H9 (cell line): ENCODE data around the gene BPGM. TPM values are rescaled to one million over a fixed set of nuclear protein-coding genes. Genes with fewer than 3 reads are reported as not detected.

Experiments
- DNase-seq: peaks from one replicate; pipeline ENCODE4 v3.0.0-alpha.2; 2017
- H2AFZ ChIP-seq: one replicate; pipeline ENCODE4 v1.6.1; 2013; ENCODE audit warnings: mild to moderate bottlenecking, low read length, control low read depth, moderate library complexity
- H2AK5ac ChIP-seq: 2 replicates; pipeline ENCODE4 v1.6.1; 2013; ENCODE audit warnings: low read length, control low read depth, mixed read lengths; ENCODE audit not compliant: insufficient read length
- H2BK120ac ChIP-seq: one replicate; pipeline ENCODE4 v1.6.1; 2013; ENCODE audit warnings: low read depth, mild to moderate bottlenecking, low read length, control low read depth, inconsistent platforms; ENCODE audit not compliant: poor library complexity, severe bottlenecking
- H2BK12ac ChIP-seq: 2 replicates; pipeline ENCODE4 v1.6.1; 2013; ENCODE audit warnings: low read length, control low read depth, mixed read lengths, low read depth; ENCODE audit not compliant: insufficient read length
- H2BK15ac ChIP-seq: 2 replicates; pipeline ENCODE4 v1.6.1; 2013; ENCODE audit warnings: low read depth, low read length, control low read depth
- H2BK20ac ChIP-seq: one replicate; pipeline ENCODE4 v1.6.1; 2013; ENCODE audit warnings: low read depth, mild to moderate bottlenecking, low read length, control low read depth, inconsistent platforms; ENCODE audit not compliant: poor library complexity, severe bottlenecking
- H2BK5ac ChIP-seq: 2 replicates; pipeline ENCODE4 v1.6.1; 2013; ENCODE audit warnings: low read length, control low read depth, mixed read lengths; ENCODE audit not compliant: insufficient read length
- H3K14ac ChIP-seq: 2 replicates; pipeline ENCODE4 v1.6.1; 2013; ENCODE audit warnings: low read length, control low read depth; ENCODE audit not compliant: insufficient read depth
- H3K18ac ChIP-seq: 2 replicates; pipeline ENCODE4 v1.6.1; 2013; ENCODE audit warnings: low read depth, mild to moderate bottlenecking, mixed read lengths, low read length, control low read depth; ENCODE audit not compliant: insufficient read length
- H3K23ac ChIP-seq: 2 replicates; pipeline ENCODE4 v1.6.1; 2013; ENCODE audit warnings: low read length, control low read depth, mixed read lengths, low read depth; ENCODE audit not compliant: insufficient read length
- H3K23me2 ChIP-seq: 2 replicates; pipeline ENCODE4 v1.6.1; 2013; ENCODE audit warnings: low read depth, mild to moderate bottlenecking, mixed read lengths, low read length, control low read depth; ENCODE audit not compliant: insufficient read length, poor library complexity, severe bottlenecking
- H3K27ac ChIP-seq: 2 replicates; pipeline ENCODE4 v1.5.1; 2013; ENCODE audit warnings: low read length, control low read depth, mixed read lengths, low read depth; ENCODE audit not compliant: insufficient read length
- H3K27me3 ChIP-seq: 2 replicates; pipeline ENCODE4 v1.6.1; 2013; ENCODE audit warnings: low read length, control low read depth, inconsistent platforms; ENCODE audit not compliant: insufficient read depth
- H3K4ac ChIP-seq: 2 replicates; pipeline ENCODE4 v1.6.1; 2013; ENCODE audit warnings: low read depth, mild to moderate bottlenecking, control low read depth, inconsistent platforms, low read length, moderate library complexity
- H3K4me1 ChIP-seq: 2 replicates; pipeline ENCODE4 v1.6.1; 2013; ENCODE audit warnings: low read length, control low read depth, inconsistent platforms; ENCODE audit not compliant: insufficient read depth
- H3K4me2 ChIP-seq: 2 replicates; pipeline ENCODE4 v1.6.1; 2013; ENCODE audit warnings: low read length, control low read depth, mixed read lengths; ENCODE audit not compliant: insufficient read length, insufficient read depth
- H3K56ac ChIP-seq: 2 replicates; pipeline ENCODE4 v1.6.1; 2013; ENCODE audit warnings: low read depth, mild to moderate bottlenecking, mixed read lengths, low read length, control low read depth; ENCODE audit not compliant: insufficient read length
- H3K79me1 ChIP-seq: 2 replicates; pipeline ENCODE4 v1.6.1; 2013; ENCODE audit warnings: low read depth, mild to moderate bottlenecking, moderate library complexity, low read length, control low read depth, inconsistent platforms; ENCODE audit not compliant: insufficient read depth, poor library complexity, severe bottlenecking
- H3K79me2 ChIP-seq: 2 replicates; pipeline ENCODE4 v1.6.1; 2013; ENCODE audit warnings: low read length, control low read depth, inconsistent platforms; ENCODE audit not compliant: insufficient read depth
- H3K9ac ChIP-seq: 2 replicates; pipeline ENCODE4 v1.6.1; 2013; ENCODE audit warnings: low read length, control low read depth, mixed read lengths; ENCODE audit not compliant: insufficient read length; ENCODE audit errors: extremely low read depth
- H3K9me3 ChIP-seq: one replicate; pipeline ENCODE4 v1.6.1; 2013; ENCODE audit warnings: low read depth, low read length, inconsistent platforms; ENCODE audit not compliant: control insufficient read depth
- H3T11ph ChIP-seq: one replicate; pipeline ENCODE4 v1.6.1; 2013; ENCODE audit warnings: mild to moderate bottlenecking, low read length, control low read depth, inconsistent platforms
- H4K20me1 ChIP-seq: one replicate; pipeline ENCODE4 v1.6.1; 2013; ENCODE audit not compliant: control insufficient read depth, insufficient read length, insufficient read depth
- H4K5ac ChIP-seq: 2 replicates; pipeline ENCODE4 v1.6.1; 2013; ENCODE audit warnings: low read depth, mild to moderate bottlenecking, mixed read lengths, low read length, control low read depth; ENCODE audit not compliant: insufficient read length
- H4K8ac ChIP-seq: replicated peaks from 2 replicates; pipeline ENCODE4 v1.6.1; 2013; ENCODE audit warnings: low read length, control low read depth, mixed read lengths, low read depth; ENCODE audit not compliant: insufficient read length
- H4K91ac ChIP-seq: 2 replicates; pipeline ENCODE4 v1.6.1; 2013; ENCODE audit warnings: low read depth, mild to moderate bottlenecking, moderate library complexity, mixed read lengths, low read length, control low read depth; ENCODE audit not compliant: insufficient read length
- H3K27ac Mint-ChIP-seq, 3 experiments: 2 replicates in 2 of 3; 3 replicates in 1 of 3; pipeline ENCODE4 v1.8.0; 2020 to 2021; ENCODE audit warnings: mixed read lengths in 3 of 3, mild to moderate bottlenecking in 1 of 3, moderate library complexity in 1 of 3
- H3K27me3 Mint-ChIP-seq: 2 replicates; pipeline ENCODE4 v1.8.0; 2021; ENCODE audit warnings: low read depth, mild to moderate bottlenecking, moderate library complexity, mixed read lengths
- H3K36me3 Mint-ChIP-seq, 3 experiments: 2 replicates in 2 of 3; 3 replicates in 1 of 3; pipeline ENCODE4 v1.8.0; 2020 to 2021; ENCODE audit warnings: low read depth in 3 of 3, mixed read lengths in 3 of 3; ENCODE audit not compliant: insufficient read depth in 1 of 3
- H3K4me1 Mint-ChIP-seq, 2 experiments: 2 replicates each; pipeline ENCODE4 v1.8.0; 2020; ENCODE audit warnings: mixed read lengths in 2 of 2
- H3K4me3 Mint-ChIP-seq, 2 experiments: 2 replicates in 1 of 2; 3 replicates in 1 of 2; pipeline ENCODE4 v1.8.0; 2020 to 2021; ENCODE audit warnings: mild to moderate bottlenecking in 2 of 2, mixed read lengths in 2 of 2, moderate library complexity in 1 of 2
- H3K9me3 Mint-ChIP-seq, 2 experiments: 2 replicates in 1 of 2; 3 replicates in 1 of 2; pipeline ENCODE4 v1.8.0; 2020; ENCODE audit warnings: mild to moderate bottlenecking in 2 of 2, mixed read lengths in 2 of 2, moderate library complexity in 1 of 2
- WGBS: extraction: QIAGEN DNeasy Blood & Tissue Kit; methylation state at CpG from one replicate; pipeline ENCODE4 v1.1.7; 2013; ENCODE audit warnings: missing lambda C conversion rate, low lambda C conversion rate, mixed read lengths; ENCODE audit not compliant: insufficient read length; ENCODE audit errors: extremely low coverage; 5-methylcytosine and 5-hydroxymethylcytosine counted together
- total RNA-seq: library from RNA; stranded (reverse); gene quantifications from 2 replicates; pipeline ENCODE4 v1.2.1, GENCODE V29; 2021
- TF ChIP-seq, protein P1 (sequence below): fragments of 200-600 bp; sonication (generic); conservative IDR thresholded peaks from 3 replicates; pipeline ENCODE4 v1.8.0; 2021; ENCODE audit warnings: antibody characterized with exemption, mild to moderate bottlenecking

BPGM gene
- total RNA-seq, 1 experiment from 2014 or later = 14.4 TPM

DNA sequence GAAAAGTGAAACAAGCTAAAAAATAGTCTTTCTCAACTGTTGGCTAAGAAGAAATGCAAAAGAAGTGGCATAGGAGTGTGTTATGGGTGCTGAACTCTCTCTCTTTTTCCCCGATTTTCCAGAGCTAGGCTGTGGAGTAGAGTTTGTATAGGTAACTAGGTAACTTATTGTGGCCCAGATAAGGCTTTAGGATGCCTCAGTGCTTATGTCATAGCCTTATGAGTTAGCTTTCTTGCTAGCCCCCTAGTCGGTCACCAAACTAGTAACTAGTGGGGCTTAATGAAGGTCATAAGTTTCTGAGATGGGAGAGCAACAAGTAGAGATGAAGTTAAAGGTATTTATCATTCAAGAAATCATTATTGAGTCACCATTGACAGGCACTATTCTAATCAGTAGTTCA, 32.4 kb downstream of the BPGM start:
- H3K4me1 Mint-ChIP-seq = peaks cover 8 to 9% of the 10 kb centered on the region in 2 experiments
- Histone ChIP-seq H3K18ac (no peak overlapping the region), H3K9ac (no peak overlapping the region), H3K4me2 (no peak overlapping the region), H3K23me2 (no peaks in the 10 kb centered on the region), H3K79me2 (no peaks in the 10 kb centered on the region), H3K9me3 (no peaks in the 10 kb centered on the region), H4K20me1 (no peaks in the 10 kb centered on the region), H4K5ac (no peak overlapping the region), H2BK5ac (no peak overlapping the region), H4K8ac (no peak overlapping the region), H2BK15ac (no peak overlapping the region), H2AK5ac (no peak overlapping the region), H4K91ac (no peak overlapping the region), H2BK120ac (no peak overlapping the region), H3K23ac (no peak overlapping the region), H2AFZ (no peak overlapping the region), H2BK12ac (no peak overlapping the region), H3K79me1 (no peaks in the 10 kb centered on the region), H3K4ac (no peak overlapping the region), H3K27ac (no peak overlapping the region), H3K56ac (no peak overlapping the region), H3K4me1 (no peaks in the 10 kb centered on the region), H3T11ph (no peak overlapping the region), H2BK20ac (no peak overlapping the region), H3K14ac (no peak overlapping the region), H3K27me3 (no peaks in the 10 kb centered on the region)
- no peaks in the 10 kb centered on the region for H3K27me3 Mint-ChIP-seq
- no peak overlapping the region for H3K4me3 Mint-ChIP-seq
- TF ChIP-seq, protein P1, sequence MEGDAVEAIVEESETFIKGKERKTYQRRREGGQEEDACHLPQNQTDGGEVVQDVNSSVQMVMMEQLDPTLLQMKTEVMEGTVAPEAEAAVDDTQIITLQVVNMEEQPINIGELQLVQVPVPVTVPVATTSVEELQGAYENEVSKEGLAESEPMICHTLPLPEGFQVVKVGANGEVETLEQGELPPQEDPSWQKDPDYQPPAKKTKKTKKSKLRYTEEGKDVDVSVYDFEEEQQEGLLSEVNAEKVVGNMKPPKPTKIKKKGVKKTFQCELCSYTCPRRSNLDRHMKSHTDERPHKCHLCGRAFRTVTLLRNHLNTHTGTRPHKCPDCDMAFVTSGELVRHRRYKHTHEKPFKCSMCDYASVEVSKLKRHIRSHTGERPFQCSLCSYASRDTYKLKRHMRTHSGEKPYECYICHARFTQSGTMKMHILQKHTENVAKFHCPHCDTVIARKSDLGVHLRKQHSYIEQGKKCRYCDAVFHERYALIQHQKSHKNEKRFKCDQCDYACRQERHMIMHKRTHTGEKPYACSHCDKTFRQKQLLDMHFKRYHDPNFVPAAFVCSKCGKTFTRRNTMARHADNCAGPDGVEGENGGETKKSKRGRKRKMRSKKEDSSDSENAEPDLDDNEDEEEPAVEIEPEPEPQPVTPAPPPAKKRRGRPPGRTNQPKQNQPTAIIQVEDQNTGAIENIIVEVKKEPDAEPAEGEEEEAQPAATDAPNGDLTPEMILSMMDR = no peak
- peaks cover 9% of the 10 kb centered on the region in 2 experiments; a peak in 4 of 5 replicates for H3K9me3 Mint-ChIP-seq
- no peak for DNase-seq
- peaks cover 7 to 14% (median 9%) of the 10 kb centered on the region in 3 experiments for H3K36me3 Mint-ChIP-seq
- H3K27ac Mint-ChIP-seq = 0 out of 7 replicates have a peak overlapping the region, but pooled peaks of 1 of the 3 experiments have one; percentile 55
- WGBS = no CpG with 5 or more reads among the region's 2 CpGs
